ENCODE data around the gene ATOX1. TPM values are rescaled to one million over a fixed set of nuclear protein-coding genes. Genes with fewer than 3 reads are reported as not detected.

ATOX1 gene
- total and polyA plus RNA-seq, 2 of the 13 experiments (the other 11 are each of a cell fraction or from before 2014, with no cell fraction given), result 62.4 to 124 TPM

GRCh38 chr5:151793358-151793757 lies 34.9 kb upstream of the ATOX1 start:
- H4K20me1 ChIP-seq (ENCODE audit: insufficient read depth, low read length), result peaks cover 19% of the 10 kb centered on the region
- H3K4me3 ChIP-seq (replicated peaks in 1 of 3; ENCODE audit: insufficient read depth in 1 of 3, low read depth in 2 of 3, low read length in 3 of 3), result no peak overlapping the region
- H3K4me1 ChIP-seq (ENCODE audit: insufficient read depth, low read length), result peaks cover 10% of the 10 kb centered on the region
- intact Hi-C loops (cut with micrococcal nuclease; ENCODE audit: unreplicated experiment) (no loop called here), in situ Hi-C loops (cut with HindIII; ENCODE audit: extremely low pct_ligation_motif_present, low pct_unique_long_range_greater_than_20kb) (no loop called here)
- no peak overlapping the region for H3K4me2 ChIP-seq (ENCODE audit: low read depth, low read length)
- DNase-seq (ENCODE audit: low spot score) (peak; percentile 40), ATAC-seq (peak; percentile 51), FAIRE-seq (no peak)
- H2AFZ ChIP-seq (ENCODE audit: low read length), result no peak overlapping the region
- H3K9ac ChIP-seq (ENCODE audit: insufficient read depth, low read depth, low read length), result no peak overlapping the region
- no peak overlapping the region for H3K27ac ChIP-seq (ENCODE audit: extremely low read length, insufficient read depth, low read length)
- H3K9me3 ChIP-seq (ENCODE audit: low read length), result no peaks in the 10 kb centered on the region
- no peaks in the 10 kb centered on the region for H3K27me3 ChIP-seq (ENCODE audit: control insufficient read depth in 1 of 2, insufficient read depth in 2 of 2, low read length in 2 of 2)
- peaks cover 31 to 95% of the 10 kb centered on the region in 2 experiments for H3K36me3 ChIP-seq (replicated peaks in 1 of 2; ENCODE audit: control insufficient read depth in 1 of 2, insufficient read depth in 2 of 2, low read length in 2 of 2)
- WGBS (ENCODE audit: low lambda C conversion rate), result 72% methylated on average over 3 of the region's 3 CpGs
- H3K79me2 ChIP-seq (ENCODE audit: insufficient read depth, low read length), result peaks cover 59% of the 10 kb centered on the region
- BruUV-seq (replicated peaks), result no TSS peak
- CTCF ChIA-PET (ENCODE audit: low intra/inter-chr PET ratio, low total read pairs), result no interaction called here
- POLR2A ChIA-PET, result no interaction called here
- TF ChIP-seq ZNF441 (CRISPR knock-in tag; IDR thresholded peaks at IDR 0.05; ENCODE audit: borderline replicate concordance) (no peak), SIX1 (CRISPR knock-in tag; IDR thresholded peaks at IDR 0.05; ENCODE audit: borderline replicate concordance) (no peak), HNRNPH1 (optimal IDR thresholded peaks at IDR 0.05; ENCODE audit: low read depth, low read length) (no peak), SOX5 (CRISPR knock-in tag; IDR thresholded peaks at IDR 0.05; ENCODE audit: borderline replicate concordance) (peak; percentile 59; the same call in 1 of the 2 replicates), PHF21A (CRISPR knock-in tag; IDR thresholded peaks at IDR 0.05) (no peak), CEBPG (CRISPR knock-in tag; IDR thresholded peaks at IDR 0.05) (no peak), GATAD2A (CRISPR knock-in tag; IDR thresholded peaks at IDR 0.05) (no peak), ARID2 (CRISPR knock-in tag; IDR thresholded peaks at IDR 0.05; ENCODE audit: borderline replicate concordance) (no peak), PAX8 (CRISPR knock-in tag; IDR thresholded peaks at IDR 0.05; ENCODE audit: borderline replicate concordance) (no peak), ARID4A (CRISPR knock-in tag; IDR thresholded peaks at IDR 0.05; ENCODE audit: borderline replicate concordance) (no peak), HNRNPLL (IDR thresholded peaks at IDR 0.05; ENCODE audit: low read depth, low read length, poor library complexity, severe bottlenecking) (no peak), ZNF7 (CRISPR knock-in tag; IDR thresholded peaks at IDR 0.05) (no peak), SALL1 (CRISPR knock-in tag; IDR thresholded peaks at IDR 0.05) (no peak), ZIK1 (CRISPR knock-in tag; IDR thresholded peaks at IDR 0.05; ENCODE audit: borderline replicate concordance, low read depth) (no peak), SOX13 (IDR thresholded peaks at IDR 0.05) (0 out of 2 replicates have a peak, but pooled peaks have one; percentile 41), SOX13 (CRISPR knock-in tag; conservative IDR thresholded peaks at IDR 0.05 in 1 of 2, IDR thresholded peaks at IDR 0.05 in 1 of 2) (peak in 1 of 2 experiments; percentile 96; a peak in 2 of 4 replicates), HNRNPL (IDR thresholded peaks at IDR 0.05; ENCODE audit: low read depth, low read length) (no peak), NCOA1 (CRISPR knock-in tag; IDR thresholded peaks at IDR 0.05) (no peak), SOX6 (IDR thresholded peaks at IDR 0.05) (no peak), SOX6 (CRISPR knock-in tag; IDR thresholded peaks at IDR 0.05) (peak; percentile 32; the same call in 1 of the 2 replicates), TIGD3 (CRISPR knock-in tag; IDR thresholded peaks at IDR 0.05; ENCODE audit: borderline replicate concordance) (no peak), ISL2 (CRISPR knock-in tag; IDR thresholded peaks at IDR 0.05) (no peak)

Measured in HepG2 (cell line).